Common myeloid progenitor, CD34-positive (primary cell): Measurements from ENCODE around the gene ZYX.

Experiments used
- CTCF ChIA-PET: fragments of 350-600 bp; sonication (Branson Sonifier 250); formaldehyde crosslinking; loops from one replicate; lab custom pipeline; 2021; ENCODE audit warnings: antibody characterized with exemption; lab: Charles Lee
- POLR2A ChIA-PET: fragments of 350-600 bp; sonication (Branson Sonifier 250); formaldehyde crosslinking; loops from one replicate; lab custom pipeline; 2021; ENCODE audit warnings: antibody characterized with exemption; lab: Charles Lee
- DNase-seq, 3 donors: peaks; one replicate each; pipeline versions ENCODE4 v3.0.0 to v3.0.0-alpha.2; 2013
- H3K27ac ChIP-seq, 2 experiments: 1 replicate in 1 of 2; 2 replicates in 1 of 2; pipeline ENCODE4 v1.7.0; 2013; ENCODE audit warnings: inconsistent platforms in 2 of 2, low read length in 2 of 2, mild to moderate bottlenecking in 2 of 2, low read depth in 1 of 2, moderate library complexity in 1 of 2; ENCODE audit not compliant: severe bottlenecking in 2 of 2, insufficient read depth in 1 of 2, poor library complexity in 1 of 2
- H3K27me3 ChIP-seq, 5 experiments: replicated peaks in 2 of 5; 1 replicate in 3 of 5; 2 replicates in 2 of 5; pipeline versions ENCODE4 v1.6.1 to v1.7.0; 2013; ENCODE audit warnings: low read length in 4 of 5, mild to moderate bottlenecking in 2 of 5, moderate library complexity in 2 of 5, inconsistent platforms in 1 of 5; ENCODE audit not compliant: insufficient read depth in 5 of 5, control insufficient read depth in 4 of 5
- H3K36me3 ChIP-seq, 4 experiments: 1 replicate in 2 of 4; 2 replicates in 2 of 4; pipeline versions ENCODE4 v1.6.1 to v1.7.0; 2013; ENCODE audit warnings: low read length in 3 of 4, control low read depth in 1 of 4, mild to moderate bottlenecking in 1 of 4; ENCODE audit not compliant: control insufficient read depth in 4 of 4, insufficient read depth in 4 of 4
- H3K4me1 ChIP-seq, 4 experiments: 1 replicate in 3 of 4; 2 replicates in 1 of 4; pipeline versions ENCODE4 v1.6.1 to v1.7.1; 2013; ENCODE audit warnings: low read length in 3 of 4, mild to moderate bottlenecking in 3 of 4, control low read depth in 1 of 4, inconsistent platforms in 1 of 4, moderate library complexity in 1 of 4; ENCODE audit not compliant: control insufficient read depth in 4 of 4, insufficient read depth in 4 of 4; ENCODE audit errors: control extremely low read depth in 1 of 4
- H3K4me3 ChIP-seq, 7 experiments: 1 replicate in 4 of 7; 2 replicates in 3 of 7; pipeline versions ENCODE4 v1.5.1 to v1.7.0; 2013; ENCODE audit warnings: mild to moderate bottlenecking in 7 of 7, low read length in 6 of 7, moderate library complexity in 6 of 7, inconsistent platforms in 2 of 7, low read depth in 2 of 7, control low read depth in 1 of 7; ENCODE audit not compliant: insufficient read depth in 4 of 7, control insufficient read depth in 1 of 7; ENCODE audit errors: extremely low read depth in 1 of 7
- H3K9me3 ChIP-seq, 5 experiments: 1 replicate in 4 of 5; 2 replicates in 1 of 5; pipeline versions ENCODE4 v1.6.1 to v1.7.1; 2013; ENCODE audit warnings: low read length in 4 of 5, mild to moderate bottlenecking in 2 of 5, inconsistent platforms in 1 of 5, low read depth in 1 of 5, moderate library complexity in 1 of 5; ENCODE audit not compliant: control insufficient read depth in 4 of 5, insufficient read depth in 2 of 5; ENCODE audit errors: control extremely low read depth in 1 of 5
- WGBS: methylation state at CpG from one replicate; pipeline ENCODE4 v1.1.5; 2013; ENCODE audit not compliant: insufficient coverage; 5-methylcytosine and 5-hydroxymethylcytosine counted together

ZYX gene

GRCh38 chr7:143396625-143397556, 15.7 kb downstream of the ZYX start:
- H3K4me3 ChIP-seq = no peak overlapping the region
- no peaks in the 10 kb centered on the region for H3K9me3 ChIP-seq
- ChIA-PET CTCF (interaction anchor here (0.6 to 6.9 kb wide), 12 partner anchors 9 to 156 kb away, joined by 3 to 40 read pairs (median 6); partner anchors contain the start of gene EPHA1), POLR2A (no interaction called here)
- WGBS = 98% methylated on average over 24 of the region's 28 CpGs
- peaks cover 0 to 24% (median 4%) of the 10 kb centered on the region in 4 experiments for H3K36me3 ChIP-seq
- H3K27ac ChIP-seq = no peak overlapping the region
- peaks cover 0 to 25% (median 24%) of the 10 kb centered on the region in 4 experiments for H3K4me1 ChIP-seq
- no peak for DNase-seq
- H3K27me3 ChIP-seq = no peaks in the 10 kb centered on the region

GRCh38 chr7:143397710-143398530, 16.8 kb downstream of the ZYX start:
- POLR2A ChIA-PET = no interaction called here
- peaks cover 0 to 24% (median 23%) of the 10 kb centered on the region in 4 experiments for H3K4me1 ChIP-seq
- no peak overlapping the region for H3K4me3 ChIP-seq
- 91% methylated on average over 11 of the region's 16 CpGs for WGBS
- H3K36me3 ChIP-seq = peaks cover 0 to 15% (median 3%) of the 10 kb centered on the region in 4 experiments
- DNase-seq = no peak
- H3K9me3 ChIP-seq = no peaks in the 10 kb centered on the region
- no peaks in the 10 kb centered on the region for H3K27me3 ChIP-seq
- CTCF ChIA-PET = interaction anchor here (1.3 to 4.1 kb wide), 6 partner anchors 9 to 524 kb away, joined by 3 to 16 read pairs (median 4); partner anchors contain the start of gene EPHA1
- no peak overlapping the region for H3K27ac ChIP-seq

DNA sequence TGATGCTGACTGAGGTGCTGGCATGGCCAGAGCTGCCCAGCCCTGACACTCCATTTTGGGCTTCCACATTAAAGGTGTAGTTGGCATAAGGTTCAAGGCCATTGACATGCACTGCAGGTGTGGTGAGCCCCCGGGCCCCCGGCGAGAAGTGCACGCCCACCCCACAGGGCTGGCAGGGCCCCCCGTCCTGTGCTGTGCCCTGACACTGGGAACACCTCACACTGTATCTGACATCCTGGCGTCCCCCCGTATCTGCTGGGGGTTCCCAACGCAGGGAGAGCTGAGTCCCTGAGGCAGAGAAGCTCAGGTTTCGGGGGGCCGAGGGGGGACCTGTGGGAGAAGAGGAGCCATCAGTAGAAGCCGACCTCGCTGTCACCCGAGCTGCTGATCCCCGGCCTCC, 17.5 kb downstream of the ZYX start:
- Histone ChIP-seq H3K4me3 (no peak overlapping the region), H3K9me3 (no peaks in the 10 kb centered on the region), H3K36me3 (peaks cover 0 to 14% (median 3%) of the 10 kb centered on the region in 4 experiments), H3K4me1 (peaks cover 0 to 24% (median 23%) of the 10 kb centered on the region in 4 experiments), H3K27ac (no peak overlapping the region), H3K27me3 (no peaks in the 10 kb centered on the region)
- CTCF ChIA-PET = interaction anchor here (1.3 to 1.7 kb wide), 5 partner anchors 8 to 525 kb away, joined by 3 to 6 read pairs (median 4); partner anchors contain the start of gene EPHA1
- no peak for DNase-seq
- POLR2A ChIA-PET = no interaction called here
- WGBS = 100% methylated on average over 11 of the region's 14 CpGs

DNA sequence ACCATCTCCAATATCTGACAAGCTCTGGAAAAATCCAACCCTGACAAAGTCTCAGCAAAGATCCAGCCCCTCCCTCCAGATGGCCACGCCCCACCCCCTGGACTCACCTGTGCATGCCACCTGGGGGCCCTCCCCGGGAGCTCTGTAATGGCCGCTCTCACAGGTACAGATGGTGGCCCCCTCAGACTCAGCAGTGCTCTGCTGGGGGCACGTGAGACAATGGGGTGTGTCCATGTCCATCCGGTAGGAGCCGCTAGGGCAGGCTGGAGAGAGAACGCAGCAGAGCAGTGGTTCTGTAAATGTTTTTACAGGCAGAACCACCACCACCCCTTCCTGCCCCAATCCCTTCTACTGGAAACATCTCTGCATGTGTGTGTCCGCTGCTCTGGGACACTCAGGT, 18.0 kb downstream of the ZYX start:
- Histone ChIP-seq H3K4me3 (no peak overlapping the region), H3K27me3 (no peaks in the 10 kb centered on the region), H3K36me3 (peaks cover 0 to 14% (median 3%) of the 10 kb centered on the region in 4 experiments), H3K4me1 (peaks cover 0 to 24% (median 23%) of the 10 kb centered on the region in 4 experiments), H3K9me3 (no peaks in the 10 kb centered on the region), H3K27ac (no peak overlapping the region)
- POLR2A ChIA-PET = no interaction called here
- CTCF ChIA-PET = interaction anchor here (1.4 to 3.0 kb wide), 3 partner anchors 17 to 526 kb away, joined by 3 to 9 read pairs (median 4); no protein-coding TSS in a partner anchor
- DNase-seq = no peak
- 99% methylated on average over 7 of the region's 8 CpGs for WGBS

DNA sequence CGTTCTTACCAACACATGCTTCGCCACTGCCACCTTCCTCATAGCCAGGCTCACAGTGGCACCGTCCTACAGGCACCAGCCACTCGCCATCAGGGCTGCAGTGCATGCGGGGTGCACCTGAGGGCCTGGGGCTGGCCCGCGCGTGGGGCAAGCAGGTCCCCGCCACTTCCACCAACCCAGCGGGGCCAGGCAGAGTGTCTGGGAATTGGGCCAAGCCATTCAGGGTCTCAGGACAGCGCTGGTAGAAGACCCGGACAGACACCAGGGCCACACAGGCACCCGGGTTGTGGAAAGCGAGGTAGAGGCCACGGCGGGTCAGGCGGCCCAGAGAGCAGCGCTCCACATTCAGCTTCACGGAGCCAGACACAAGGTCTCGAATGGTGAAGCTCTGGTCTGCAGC, 18.5 kb downstream of the ZYX start:
- no peak for DNase-seq
- WGBS = 94% methylated on average over 11 of the region's 20 CpGs
- Histone ChIP-seq H3K9me3 (no peaks in the 10 kb centered on the region), H3K36me3 (peaks cover 0 to 14% (median 3%) of the 10 kb centered on the region in 4 experiments), H3K4me3 (no peak overlapping the region), H3K27ac (no peak overlapping the region), H3K4me1 (peaks cover 0 to 22% (median 21%) of the 10 kb centered on the region in 4 experiments), H3K27me3 (no peaks in the 10 kb centered on the region)
- ChIA-PET POLR2A (no interaction called here), CTCF (interaction anchor here (3.0 kb wide), 1 partner anchor 16 kb away, joined by 9 read pairs; no protein-coding TSS in a partner anchor)

GRCh38 chr7:143401265-143401664, 20.1 kb downstream of the ZYX start:
- POLR2A ChIA-PET = no interaction called here
- H3K27ac ChIP-seq = no peak overlapping the region
- WGBS = over 99% methylated on average over 12 of the region's 12 CpGs
- H3K4me1 ChIP-seq = peaks cover 0 to 19% (median 9%) of the 10 kb centered on the region in 4 experiments
- H3K27me3 ChIP-seq = no peaks in the 10 kb centered on the region
- CTCF ChIA-PET = interaction anchor here (1.3 to 5.4 kb wide), 4 partner anchors 9 to 30 kb away, joined by 3 to 30 read pairs (median 8); no protein-coding TSS in a partner anchor
- H3K36me3 ChIP-seq = peaks cover 0 to 14% (median 3%) of the 10 kb centered on the region in 4 experiments
- no peak for DNase-seq
- no peaks in the 10 kb centered on the region for H3K9me3 ChIP-seq
- H3K4me3 ChIP-seq = no peak overlapping the region
